Activated naive CD4-positive, alpha-beta T cell treated with anti-CD3 and anti-CD28 coated beads, Interleukin-2, amount 50 U/mL, for 72 hours (primary cell): ENCODE measurements around the gene PPARD. TPM values are rescaled to one million over a fixed set of nuclear protein-coding genes. Genes with fewer than 3 reads are reported as not detected.
"Not testable (repeated sequence)": the region's sequence is repeated elsewhere in the genome, so short reads cannot be mapped to it uniquely, and the experiment has no call there.

ENCODE experiments used
- ATAC-seq, 2 donors: fragments of 150-1000 bp; cut with Tn5 transposase; 2 replicates each; pipeline ENCODE4 v1.10.0; 2021; ENCODE audit warnings: mild to moderate bottlenecking in 2 of 2, moderate library complexity in 2 of 2
- DNase-seq, 2 donors: peaks; one replicate each; pipeline ENCODE4 v3.0.0; 2021 to 2022; ENCODE audit warnings: low spot score in 2 of 2
- H3K27ac Mint-ChIP-seq, 2 donors: one replicate each; pipeline ENCODE4 v1.8.0; 2022; ENCODE audit warnings: mild to moderate bottlenecking in 2 of 2, mixed read lengths in 2 of 2
- H3K36me3 Mint-ChIP-seq, 2 donors: one replicate each; pipeline ENCODE4 v1.8.0; 2022; ENCODE audit warnings: mixed read lengths in 2 of 2
- H3K9me3 Mint-ChIP-seq, 2 donors: one replicate each; pipeline ENCODE4 v1.8.0; 2022; ENCODE audit warnings: mixed read lengths in 2 of 2
- total RNA-seq, 2 donors: library from RNA; stranded (reverse); gene quantifications; one replicate each; pipeline ENCODE4 v1.2.3, GENCODE V29; 2022

Gene PPARD
- total RNA-seq: 10 to 100 TPM; 23.2 to 25.1 TPM

DNA sequence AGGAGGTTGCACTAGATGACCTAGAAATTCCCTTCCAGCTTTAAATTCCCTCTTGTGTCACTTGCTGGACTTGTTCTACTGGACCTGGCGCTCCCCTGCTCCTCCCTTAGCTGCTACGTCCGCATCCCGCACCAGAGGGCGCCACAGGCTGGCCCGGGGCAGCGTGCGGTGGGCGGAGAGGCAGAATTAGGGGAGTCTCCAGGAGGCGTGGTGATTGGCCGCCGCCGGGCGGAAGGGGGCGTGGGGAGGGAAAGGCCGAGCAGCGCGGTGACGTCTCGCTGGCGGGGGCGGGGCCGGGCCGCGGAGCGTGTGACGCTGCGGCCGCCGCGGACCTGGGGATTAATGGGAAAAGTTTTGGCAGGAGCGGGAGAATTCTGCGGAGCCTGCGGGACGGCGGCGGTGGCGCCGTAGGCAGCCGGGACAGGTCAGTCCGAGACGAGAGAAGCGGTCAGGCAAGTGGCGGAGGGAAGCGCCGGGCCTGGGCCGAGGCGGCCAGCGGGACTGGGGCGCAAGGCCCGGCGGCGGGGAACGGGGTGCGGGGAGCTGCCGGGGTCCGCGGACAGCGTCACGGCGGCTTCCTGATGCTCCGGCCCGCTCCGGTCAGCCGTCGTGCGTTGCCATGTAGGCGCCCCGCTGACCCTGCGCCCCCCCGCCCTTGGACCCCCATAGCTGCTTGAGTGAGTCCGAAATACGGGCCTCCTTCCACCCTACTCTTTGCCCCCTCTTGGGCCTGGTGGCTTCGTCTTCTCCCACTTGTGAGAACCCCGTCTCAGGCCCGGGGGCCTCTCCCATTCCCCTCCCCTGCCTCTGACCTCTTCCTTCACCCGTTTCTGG lies at the start of gene PPARD:
Gene PPARD (plus strand): TSS at position 301 of the 834 bp plus-strand sequence. CDS start 68,530 bp downstream, outside the sequence.
- ATAC-seq (peak; percentile 99), DNase-seq (peak; percentile 98 to 100)
- peaks cover 11 to 27% of the 10 kb centered on the region in 2 donors for H3K36me3 Mint-ChIP-seq
- peak within 1 kb of the TSS; percentile 84 to 99 for H3K27ac Mint-ChIP-seq
- H3K9me3 Mint-ChIP-seq: no peaks in the 10 kb centered on the region

DNA sequence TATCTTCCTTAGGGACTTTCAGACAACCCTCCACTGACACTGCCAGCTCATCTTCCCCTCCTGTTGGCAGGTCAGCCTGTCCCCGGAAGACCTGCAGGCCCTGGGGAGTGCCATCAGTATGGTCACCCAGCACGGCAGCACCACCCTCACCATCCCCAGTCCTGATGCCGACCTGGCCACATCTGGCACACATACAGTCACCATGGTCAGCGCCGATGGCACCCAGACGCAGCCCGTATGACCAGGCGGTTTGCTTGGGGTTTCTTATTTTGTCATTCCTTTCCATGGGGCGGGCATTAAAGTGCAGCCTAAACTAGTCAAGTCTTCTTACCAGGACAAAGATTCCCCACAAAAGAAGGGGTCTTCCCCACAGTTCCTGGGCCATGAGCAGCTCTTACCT lies 48.7 kb upstream of the PPARD start:
- no peak for ATAC-seq
- Mint-ChIP-seq H3K9me3 (no peaks in the 10 kb centered on the region), H3K36me3 (peaks cover 2 to 4% of the 10 kb centered on the region in 2 donors)

DNA sequence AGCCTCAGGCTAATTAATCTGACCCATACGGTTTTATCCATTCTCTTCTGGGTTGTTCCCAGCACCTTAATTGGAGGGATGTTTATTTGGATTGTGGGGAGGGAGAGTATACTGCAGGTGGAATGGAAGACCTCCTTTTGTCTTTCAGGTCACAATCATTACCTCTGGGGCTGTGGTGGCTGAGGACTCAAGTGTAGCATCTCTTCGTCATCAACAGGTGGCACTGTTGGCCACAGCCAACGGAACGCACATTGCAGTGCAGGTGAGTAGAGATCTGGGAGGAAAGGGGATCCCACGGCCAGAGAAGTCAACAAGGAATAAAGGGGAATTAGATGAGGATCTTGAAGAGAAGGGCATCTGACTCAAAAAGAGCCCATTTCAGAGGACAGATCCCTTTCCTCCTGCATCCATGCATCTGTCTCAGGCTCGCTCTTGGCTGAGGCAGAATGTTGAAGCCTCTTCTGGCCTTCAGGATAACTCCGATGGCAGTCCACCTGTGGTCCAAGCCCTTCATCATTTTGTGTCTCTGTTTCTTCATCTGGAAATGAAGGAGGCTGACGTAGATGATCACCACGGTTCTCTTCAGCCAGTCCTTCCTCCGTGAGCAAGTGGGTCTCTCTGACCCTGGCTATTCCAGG lies 47.9 kb upstream of the PPARD start:
- Mint-ChIP-seq H3K36me3 (peaks cover 6 to 12% of the 10 kb centered on the region in 2 donors), H3K9me3 (no peaks in the 10 kb centered on the region), H3K27ac (peak overlapping the region in 1 of 2 donors; percentile 45)
- ATAC-seq (peak in 1 of 2 donors; percentile 29), DNase-seq (peak in 1 of 2 donors; percentile 52)

More for the DNA sequence above, 48.7 kb upstream of the PPARD start:
- H3K27ac Mint-ChIP-seq: no peak overlapping the region
- DNase-seq: no peak

DNA sequence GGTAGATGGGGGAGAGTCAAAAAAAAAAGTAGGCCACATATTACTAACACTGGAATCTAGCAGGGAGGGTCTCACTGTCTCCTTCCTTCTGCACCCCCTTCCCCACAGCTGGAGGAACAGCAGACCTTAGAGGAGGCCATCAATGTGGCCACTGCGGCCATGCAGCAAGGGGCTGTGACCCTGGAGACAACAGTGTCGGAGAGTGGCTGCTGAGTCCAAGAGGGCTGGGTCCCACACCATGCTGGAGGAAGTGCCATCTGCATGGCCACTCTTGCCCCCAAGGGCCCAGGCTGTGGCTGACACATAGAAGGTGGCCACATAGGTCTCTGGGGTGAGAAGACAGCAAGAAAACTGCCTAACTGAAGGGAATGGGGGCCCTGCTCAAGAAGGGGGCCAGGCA lies 47.3 kb upstream of the PPARD start:
- no peaks in the 10 kb centered on the region for H3K9me3 Mint-ChIP-seq
- DNase-seq (no peak), ATAC-seq (no peak)
- H3K27ac Mint-ChIP-seq: no peak overlapping the region
- H3K36me3 Mint-ChIP-seq: peaks cover 7 to 16% of the 10 kb centered on the region in 2 donors

DNA sequence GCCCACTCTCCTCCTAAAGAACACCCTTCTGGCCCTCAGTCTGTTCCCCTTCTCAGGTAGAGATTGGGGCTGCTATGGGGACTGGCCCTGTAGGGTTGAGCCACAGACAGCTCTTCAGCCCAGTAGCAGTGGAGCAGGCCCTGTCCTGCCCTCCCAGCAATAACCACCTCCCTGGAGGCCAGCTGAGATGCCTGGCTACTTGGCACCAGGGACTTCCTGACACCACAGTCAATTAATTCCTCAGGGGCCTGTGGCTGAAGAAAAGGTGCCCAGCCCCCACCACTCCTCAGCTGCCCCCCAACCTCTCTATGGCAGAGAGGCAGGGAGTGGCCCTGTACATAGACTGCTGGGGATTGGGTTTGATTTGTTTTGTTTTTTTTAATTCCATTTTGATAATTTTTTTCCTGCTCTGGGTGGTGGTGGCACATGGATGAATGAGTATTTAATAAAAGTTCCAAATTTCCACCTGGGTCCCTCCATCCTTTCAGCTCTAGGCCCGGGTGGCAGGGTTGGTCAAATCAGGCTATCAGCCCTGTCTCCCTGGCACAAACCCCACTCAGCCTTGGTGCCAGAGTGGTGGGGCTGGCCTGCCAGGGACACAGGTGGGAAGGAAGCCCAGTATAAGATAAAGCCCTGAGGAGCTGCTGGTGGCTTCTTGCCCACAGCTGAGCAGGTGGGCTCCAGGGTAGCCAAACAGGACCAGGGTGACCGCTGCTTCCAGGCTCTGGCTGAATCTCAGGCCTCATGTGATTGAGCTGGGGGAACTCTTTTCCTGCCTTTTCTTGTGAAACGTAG lies 46.6 kb upstream of the PPARD start:
- H3K9me3 Mint-ChIP-seq: no peaks in the 10 kb centered on the region
- no peak overlapping the region for H3K27ac Mint-ChIP-seq
- H3K36me3 Mint-ChIP-seq: peaks cover 13 to 21% of the 10 kb centered on the region in 2 donors
- ATAC-seq (no peak), DNase-seq (no peak)

DNA sequence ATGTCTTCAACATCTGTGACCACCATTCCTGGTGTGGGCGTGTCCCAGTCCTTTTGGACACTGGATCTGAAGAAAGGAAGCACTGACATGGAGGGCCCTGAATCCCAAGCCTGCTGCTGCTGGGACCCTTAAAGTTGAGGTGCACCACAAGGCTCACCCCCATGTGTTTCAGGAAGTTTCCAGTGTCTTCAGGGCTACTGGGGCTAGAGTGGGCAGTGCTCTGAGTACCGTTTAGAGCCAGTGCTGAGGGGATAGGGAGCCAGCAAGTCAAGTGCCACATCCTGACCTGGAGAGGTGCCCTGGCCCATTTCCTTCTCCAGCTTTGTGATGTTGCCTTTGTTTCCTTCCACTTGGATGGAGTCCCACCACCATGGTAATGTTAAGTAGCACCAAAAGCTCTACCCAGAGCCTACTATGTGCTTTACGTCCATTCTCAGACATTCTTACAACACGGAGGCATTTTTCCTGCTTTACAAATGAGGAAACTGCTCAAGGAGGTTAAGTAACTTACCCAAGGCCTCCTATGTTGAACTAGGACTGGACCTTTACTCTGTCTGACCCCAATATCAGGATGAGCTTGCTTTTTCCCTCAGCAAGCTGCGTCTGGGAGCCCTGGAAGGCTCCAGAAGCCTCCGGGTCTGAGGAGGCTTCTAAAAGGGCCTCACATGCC lies 45.3 kb upstream of the PPARD start:
- H3K36me3 Mint-ChIP-seq: peaks cover 14 to 21% of the 10 kb centered on the region in 2 donors
- no peak for ATAC-seq
- no peaks in the 10 kb centered on the region for H3K9me3 Mint-ChIP-seq
- H3K27ac Mint-ChIP-seq: peak overlapping the region; percentile 85
- DNase-seq: no peak

DNA sequence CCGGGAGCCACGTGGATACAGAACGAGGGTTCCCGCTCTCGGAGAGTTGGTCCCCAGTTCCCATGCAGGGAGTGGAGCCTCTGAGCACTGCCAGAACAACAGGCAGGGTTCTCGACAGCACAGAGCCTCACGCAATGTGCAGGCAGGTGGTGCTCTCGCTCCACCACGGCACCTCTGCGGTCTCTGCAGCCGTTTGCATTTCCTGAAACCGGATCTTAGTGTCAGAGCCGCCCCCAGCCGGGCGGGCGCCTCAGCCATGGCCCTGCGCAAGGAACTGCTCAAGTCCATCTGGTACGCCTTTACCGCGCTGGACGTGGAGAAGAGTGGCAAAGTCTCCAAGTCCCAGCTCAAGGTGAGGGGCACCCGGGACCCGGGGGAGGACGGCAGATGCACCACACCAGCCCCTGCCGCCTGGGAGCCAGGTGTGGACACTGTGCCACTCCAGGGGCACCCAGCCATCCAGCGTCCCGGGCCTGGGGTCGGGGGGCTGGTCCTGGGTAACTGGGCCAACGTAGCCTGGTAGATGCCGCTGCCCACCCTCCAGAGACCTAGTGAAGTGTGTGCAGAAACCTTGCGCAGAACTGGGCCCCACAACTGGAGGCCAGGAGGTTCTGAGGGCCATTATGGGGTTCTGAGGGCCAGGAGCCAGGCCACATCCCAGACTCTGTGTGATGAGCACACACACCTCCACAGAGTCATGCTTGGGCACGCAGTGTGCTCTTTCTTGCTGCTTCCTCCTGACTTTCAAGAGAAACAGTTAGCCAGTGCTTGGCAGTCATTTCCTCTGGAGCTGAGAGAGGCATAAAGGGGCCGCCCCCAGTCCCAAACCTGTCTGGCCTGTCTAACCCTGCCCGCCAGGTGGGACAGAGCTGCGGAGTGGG lies 44.5 kb upstream of the PPARD start, which contains the start of gene DEF6:
Gene DEF6 (plus strand): TSS at position 218 of the 881 bp plus-strand sequence. CDS start 39 bp downstream, at position 257.
- ATAC-seq (peak; percentile 75 to 86), DNase-seq (peak; percentile 83 to 90)
- Mint-ChIP-seq H3K9me3 (no peaks in the 10 kb centered on the region), H3K27ac (peak within 1 kb of the TSS; percentile 85), H3K36me3 (peaks cover 14 to 21% of the 10 kb centered on the region in 2 donors)

DNA sequence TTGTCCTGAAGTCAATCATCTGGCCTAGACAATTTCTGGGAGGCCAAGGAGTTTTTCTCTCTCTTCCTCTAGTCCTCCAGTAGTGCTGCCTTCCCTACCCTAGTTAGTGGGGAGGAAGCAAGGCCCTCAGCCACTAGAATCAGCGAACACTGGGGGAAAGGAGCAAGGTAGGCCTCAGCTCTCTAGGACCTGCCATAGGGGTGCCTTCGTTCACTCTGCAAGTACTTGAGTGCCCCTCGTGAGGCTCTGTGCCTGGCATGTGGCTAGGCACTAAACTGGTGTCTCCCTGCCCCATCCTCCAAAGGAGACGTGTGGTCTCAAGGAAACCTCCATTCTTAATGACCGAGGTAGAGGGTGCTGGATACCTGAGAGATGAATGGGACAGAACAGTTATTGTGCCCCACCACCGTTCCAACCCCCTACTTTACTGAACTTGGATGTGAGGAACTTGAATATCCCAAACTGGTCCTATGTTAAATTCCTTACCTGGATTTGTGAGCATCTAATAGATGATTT lies 43.7 kb upstream of the PPARD start:
- H3K9me3 Mint-ChIP-seq: no peaks in the 10 kb centered on the region
- no peak for ATAC-seq
- H3K36me3 Mint-ChIP-seq: peaks cover 14 to 27% of the 10 kb centered on the region in 2 donors

DNA sequence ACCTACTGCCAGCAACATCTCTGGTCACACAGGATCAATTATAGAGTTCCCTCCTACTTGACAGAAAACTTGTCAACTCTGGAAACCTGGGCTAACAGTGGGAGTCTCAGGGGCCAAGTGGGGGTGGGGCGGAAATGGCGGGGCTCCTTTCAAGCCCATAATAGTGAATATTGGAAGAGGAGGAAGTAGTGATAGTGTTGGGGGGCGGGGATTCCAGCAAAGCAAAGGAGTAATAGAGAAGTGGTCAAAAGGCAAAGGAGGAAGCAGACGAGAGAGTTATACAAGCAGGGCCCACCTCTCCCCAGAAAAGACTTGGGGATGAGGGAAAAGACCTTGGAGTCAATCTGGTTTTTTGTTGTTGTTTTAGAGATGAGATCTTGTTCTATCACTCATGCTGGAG lies 42.7 kb upstream of the PPARD start:
- H3K36me3 Mint-ChIP-seq: peaks cover 23 to 35% of the 10 kb centered on the region in 2 donors
- no peak for DNase-seq
- ATAC-seq: no peak
- H3K27ac Mint-ChIP-seq: peak overlapping the region; percentile 85
- no peaks in the 10 kb centered on the region for H3K9me3 Mint-ChIP-seq

More for the DNA sequence above, 43.7 kb upstream of the PPARD start:
- H3K27ac Mint-ChIP-seq: peak overlapping the region; percentile 85
- DNase-seq: no peak

DNA sequence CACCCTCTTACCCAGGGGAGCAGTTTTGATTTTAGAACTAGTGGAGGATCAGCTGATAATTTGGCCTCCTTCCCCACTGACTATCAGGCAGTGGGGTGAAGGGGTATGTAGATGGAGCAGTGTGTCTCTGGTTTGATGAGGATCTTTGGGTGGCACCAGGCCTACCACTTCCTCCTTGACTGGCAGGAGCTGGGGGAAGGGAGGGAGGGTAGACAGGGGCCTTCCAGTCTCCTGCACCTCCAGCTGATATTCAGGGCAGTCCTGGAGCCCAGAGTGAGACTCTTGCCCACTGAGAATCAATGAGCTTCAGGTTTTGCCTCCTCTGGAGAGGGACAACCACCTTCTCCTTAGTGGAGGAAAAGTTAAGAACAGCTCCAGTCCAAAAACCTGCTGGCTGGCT lies 41.5 kb upstream of the PPARD start:
- ATAC-seq: no peak
- Mint-ChIP-seq H3K9me3 (no peaks in the 10 kb centered on the region), H3K36me3 (peaks cover 23 to 35% of the 10 kb centered on the region in 2 donors), H3K27ac (peak overlapping the region; percentile 85 to 94)
- no peak for DNase-seq

DNA sequence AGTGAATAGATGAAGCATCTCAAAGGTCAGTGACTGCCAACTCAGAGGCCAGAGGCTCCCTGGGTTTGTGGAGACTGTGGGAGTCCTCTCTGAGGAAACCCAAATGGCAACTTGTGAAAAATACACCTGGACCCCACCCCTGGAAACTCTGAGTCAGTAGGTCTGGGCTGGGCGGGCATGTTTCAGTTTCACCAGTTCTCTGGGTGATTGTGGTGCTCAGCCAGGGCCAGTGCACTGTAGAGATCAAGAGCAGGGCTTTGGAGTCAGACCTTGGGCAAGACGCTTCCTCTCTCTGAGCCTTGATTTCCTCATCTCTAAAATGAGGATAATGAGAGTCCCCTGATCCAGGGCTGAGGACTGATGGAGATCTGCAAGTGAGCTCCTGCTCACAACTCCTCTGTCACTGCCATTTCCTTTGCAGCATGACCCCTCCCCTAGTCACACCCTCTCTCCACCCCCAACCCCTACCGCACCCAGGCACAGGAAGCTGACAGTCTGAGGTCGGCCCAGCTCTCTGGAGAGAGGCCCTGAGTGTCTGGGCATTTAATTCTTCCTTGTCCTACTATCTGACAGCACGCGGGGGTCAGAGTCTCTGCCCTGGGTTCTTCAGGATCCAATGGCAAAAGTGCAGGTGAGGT lies 39.6 kb upstream of the PPARD start:
- Mint-ChIP-seq H3K27ac (peak overlapping the region; percentile 85 to 97), H3K36me3 (peaks cover 36 to 41% of the 10 kb centered on the region in 2 donors), H3K9me3 (no peaks in the 10 kb centered on the region)
- peak; percentile 81 to 85 for ATAC-seq
- peak; percentile 85 to 94 for DNase-seq

DNA sequence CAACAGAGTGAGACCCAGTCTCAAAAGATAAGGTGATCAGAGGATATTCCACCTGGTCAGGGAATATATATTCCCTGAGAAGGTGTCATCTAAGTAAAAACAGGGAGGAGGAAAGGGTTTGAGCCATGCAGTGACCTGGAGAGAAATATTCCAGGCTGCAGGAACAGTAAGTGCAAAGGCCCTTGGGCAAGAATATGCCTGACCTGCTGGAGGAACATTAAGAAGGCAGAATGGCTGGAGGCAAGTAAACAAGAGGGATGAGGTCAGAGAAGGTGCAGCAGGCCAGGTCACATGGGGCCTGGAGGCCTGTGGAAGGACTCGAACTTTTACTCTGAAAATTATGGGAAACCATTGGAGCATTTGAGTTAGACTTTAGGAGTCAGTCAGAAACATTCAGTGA lies 38.1 kb upstream of the PPARD start:
- ATAC-seq (no peak), DNase-seq (no peak)
- Mint-ChIP-seq H3K27ac (peak overlapping the region; percentile 85 to 97), H3K36me3 (peaks cover 30 to 32% of the 10 kb centered on the region in 2 donors), H3K9me3 (no peaks in the 10 kb centered on the region)

DNA sequence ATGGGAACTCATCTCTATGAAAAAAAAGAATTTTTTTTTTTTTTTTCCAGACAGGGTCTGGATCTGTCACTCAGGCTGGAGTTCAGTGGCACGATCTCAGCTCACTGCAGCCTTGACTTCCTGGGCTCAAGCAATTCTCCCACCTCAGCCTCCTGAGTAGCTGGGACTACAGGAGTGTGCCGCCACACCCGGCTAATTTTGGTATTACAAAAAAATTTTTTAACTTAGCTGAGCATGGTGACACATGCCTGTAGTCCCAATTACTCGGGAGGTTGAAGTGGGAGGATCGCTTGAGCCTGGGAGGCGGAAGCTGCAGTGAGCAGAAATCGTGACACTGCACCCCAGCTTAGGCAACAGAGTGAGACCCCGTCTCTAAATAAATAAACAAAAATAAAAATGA lies 37.2 kb upstream of the PPARD start:
- ATAC-seq: no peak

DNA sequence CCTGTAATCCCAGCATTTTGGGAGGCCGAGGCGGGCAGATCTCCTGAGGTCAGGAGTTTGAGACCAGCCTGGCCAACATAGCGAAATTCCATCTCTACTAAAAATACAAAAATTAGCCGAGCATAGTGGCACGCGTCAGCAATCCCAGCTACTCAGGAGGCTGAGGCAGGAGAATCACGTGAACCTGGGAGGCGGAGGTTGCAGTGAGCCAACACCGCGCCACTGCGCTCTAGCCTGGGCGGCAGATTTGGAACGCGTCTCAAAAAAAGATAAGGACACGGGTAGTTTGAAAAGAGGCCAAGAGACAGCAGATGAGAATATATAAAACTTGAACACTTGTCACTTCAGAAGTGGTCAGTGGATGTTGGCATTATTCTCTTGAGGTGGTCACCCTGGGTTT lies 35.2 kb upstream of the PPARD start:
- not testable (repeated sequence) for ATAC-seq, DNase-seq, H3K9me3 Mint-ChIP-seq
- peak overlapping the region in 1 of 2 donors; percentile 42 for H3K27ac Mint-ChIP-seq
- H3K36me3 Mint-ChIP-seq: peaks cover 25 to 46% of the 10 kb centered on the region in 2 donors

More for the DNA sequence above, 37.2 kb upstream of the PPARD start:
- Mint-ChIP-seq H3K27ac (no peak overlapping the region), H3K36me3 (peaks cover 26 to 37% of the 10 kb centered on the region in 2 donors), H3K9me3 (no peaks in the 10 kb centered on the region)
- DNase-seq: no peak
